Activated T-cell treated with anti-CD3 and anti-CD28 coated beads, Interleukin-2, amount 50 U/mL, for 24 hours (primary cell): ENCODE results near the gene MID1IP1.

Source experiments
- DNase-seq: peaks from one replicate; pipeline ENCODE4 v3.0.0-alpha.2; 2020
- H3K27ac Mint-ChIP-seq: 2 replicates; pipeline ENCODE4 v1.8.0; 2020; ENCODE audit warnings: mild to moderate bottlenecking, mixed read lengths
- H3K27me3 Mint-ChIP-seq: 2 replicates; pipeline ENCODE4 v1.8.0; 2020; ENCODE audit warnings: mixed read lengths
- H3K36me3 Mint-ChIP-seq: 2 replicates; pipeline ENCODE4 v1.8.0; 2020; ENCODE audit warnings: low read depth, mixed read lengths
- H3K4me1 Mint-ChIP-seq: 2 replicates; pipeline ENCODE4 v1.8.0; 2020; ENCODE audit warnings: low read depth, mixed read lengths
- H3K4me3 Mint-ChIP-seq: 2 replicates; pipeline ENCODE4 v1.8.0; 2020; ENCODE audit warnings: mild to moderate bottlenecking, moderate library complexity, mixed read lengths
- H3K9me3 Mint-ChIP-seq: 2 replicates; pipeline ENCODE4 v1.8.0; 2020; ENCODE audit warnings: mixed read lengths

The MID1IP1 gene

DNA sequence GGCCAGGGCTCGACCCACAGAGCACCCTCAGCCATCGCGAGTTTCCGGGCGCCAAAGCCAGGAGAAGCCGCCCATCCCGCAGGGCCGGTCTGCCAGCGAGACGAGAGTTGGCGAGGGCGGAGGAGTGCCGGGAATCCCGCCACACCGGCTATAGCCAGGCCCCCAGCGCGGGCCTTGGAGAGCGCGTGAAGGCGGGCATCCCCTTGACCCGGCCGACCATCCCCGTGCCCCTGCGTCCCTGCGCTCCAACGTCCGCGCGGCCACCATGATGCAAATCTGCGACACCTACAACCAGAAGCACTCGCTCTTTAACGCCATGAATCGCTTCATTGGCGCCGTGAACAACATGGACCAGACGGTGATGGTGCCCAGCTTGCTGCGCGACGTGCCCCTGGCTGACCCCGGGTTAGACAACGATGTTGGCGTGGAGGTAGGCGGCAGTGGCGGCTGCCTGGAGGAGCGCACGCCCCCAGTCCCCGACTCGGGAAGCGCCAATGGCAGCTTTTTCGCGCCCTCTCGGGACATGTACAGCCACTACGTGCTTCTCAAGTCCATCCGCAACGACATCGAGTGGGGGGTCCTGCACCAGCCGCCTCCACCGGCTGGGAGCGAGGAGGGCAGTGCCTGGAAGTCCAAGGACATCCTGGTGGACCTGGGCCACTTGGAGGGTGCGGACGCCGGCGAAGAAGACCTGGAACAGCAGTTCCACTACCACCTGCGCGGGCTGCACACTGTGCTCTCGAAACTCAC, 3.6 kb downstream of the MID1IP1 start:
- H3K27me3 Mint-ChIP-seq: peaks cover 15% of the 10 kb centered on the region
- DNase-seq: peak; percentile 66
- peaks cover 37% of the 10 kb centered on the region for H3K4me1 Mint-ChIP-seq
- peaks cover 59% of the 10 kb centered on the region for H3K36me3 Mint-ChIP-seq
- H3K9me3 Mint-ChIP-seq: no peaks in the 10 kb centered on the region
- peak overlapping the region; percentile 94 for H3K27ac Mint-ChIP-seq
- H3K4me3 Mint-ChIP-seq: peak overlapping the region; percentile 94

GRCh38 chrX:38805432-38806389, 4.5 kb downstream of the MID1IP1 start:
- Mint-ChIP-seq H3K27ac (peak overlapping the region; percentile 94), H3K36me3 (peaks cover 59% of the 10 kb centered on the region), H3K27me3 (peaks cover 11% of the 10 kb centered on the region), H3K4me1 (peaks cover 41% of the 10 kb centered on the region), H3K9me3 (no peaks in the 10 kb centered on the region), H3K4me3 (peak overlapping the region; percentile 94)
- DNase-seq: peak; percentile 79

DNA sequence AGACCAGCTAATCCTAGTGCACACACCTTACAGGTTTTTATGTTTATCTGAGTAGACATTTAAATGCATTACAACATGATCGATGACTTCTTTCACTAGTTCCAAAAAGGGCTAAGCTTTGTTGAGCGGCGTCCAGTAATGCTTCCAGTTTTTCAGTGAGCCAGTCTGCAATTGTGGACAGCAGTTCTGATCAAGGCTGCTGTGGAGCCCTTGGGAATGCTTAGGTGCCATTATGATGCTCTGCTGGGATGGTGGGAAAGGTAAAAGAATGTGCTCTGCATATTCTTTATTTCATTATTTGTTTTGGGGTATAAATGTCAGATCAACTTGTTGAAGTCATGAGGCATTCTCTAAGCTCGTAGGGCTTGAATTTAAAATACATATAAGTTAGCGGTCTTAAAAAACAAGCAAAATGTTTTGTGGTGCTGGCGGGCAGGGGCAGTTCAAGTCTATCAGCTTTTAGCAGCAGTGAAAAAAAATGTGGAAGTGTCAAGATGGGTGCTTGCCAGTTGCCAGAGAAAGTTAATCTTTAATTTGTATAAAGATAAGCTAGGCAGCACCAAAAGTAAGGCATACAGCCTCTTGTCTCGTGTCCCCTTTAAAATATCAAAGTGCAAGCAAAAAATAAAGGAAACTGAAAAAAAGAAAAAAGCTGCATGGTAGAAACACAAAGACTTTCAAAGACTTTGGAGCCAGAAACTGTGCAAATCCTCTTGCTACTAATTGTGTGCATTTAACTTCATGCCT, 5.8 kb downstream of the MID1IP1 start:
- Mint-ChIP-seq H3K27me3 (peaks cover 11% of the 10 kb centered on the region), H3K36me3 (peaks cover 51% of the 10 kb centered on the region), H3K4me3 (peak overlapping the region; percentile 94), H3K27ac (peak overlapping the region; percentile 84), H3K4me1 (peaks cover 45% of the 10 kb centered on the region), H3K9me3 (peaks cover 1% of the 10 kb centered on the region)
- no peak for DNase-seq

- Mint-ChIP-seq H3K4me1 (peaks cover 51% of the 10 kb centered on the region), H3K36me3 (peaks cover 46% of the 10 kb centered on the region), H3K27ac (peak overlapping the region; percentile 79), H3K9me3 (peaks cover 2% of the 10 kb centered on the region), H3K27me3 (peaks cover 7% of the 10 kb centered on the region), H3K4me3 (peak overlapping the region; percentile 94)
- no peak for DNase-seq
Measured at GRCh38 chrX:38807873-38808272, 6.6 kb downstream of the MID1IP1 start.

- DNase-seq: no peak
- H3K36me3 Mint-ChIP-seq: peaks cover 9% of the 10 kb centered on the region
- H3K4me1 Mint-ChIP-seq: peaks cover 57% of the 10 kb centered on the region
- H3K27ac Mint-ChIP-seq: peak overlapping the region; percentile 82
- peak overlapping the region; percentile 44 for H3K4me3 Mint-ChIP-seq
- H3K9me3 Mint-ChIP-seq: peaks cover 2% of the 10 kb centered on the region
- peaks cover 3% of the 10 kb centered on the region for H3K27me3 Mint-ChIP-seq
Measured at GRCh38 chrX:38811515-38812243, 10.4 kb downstream of the MID1IP1 start.

DNA sequence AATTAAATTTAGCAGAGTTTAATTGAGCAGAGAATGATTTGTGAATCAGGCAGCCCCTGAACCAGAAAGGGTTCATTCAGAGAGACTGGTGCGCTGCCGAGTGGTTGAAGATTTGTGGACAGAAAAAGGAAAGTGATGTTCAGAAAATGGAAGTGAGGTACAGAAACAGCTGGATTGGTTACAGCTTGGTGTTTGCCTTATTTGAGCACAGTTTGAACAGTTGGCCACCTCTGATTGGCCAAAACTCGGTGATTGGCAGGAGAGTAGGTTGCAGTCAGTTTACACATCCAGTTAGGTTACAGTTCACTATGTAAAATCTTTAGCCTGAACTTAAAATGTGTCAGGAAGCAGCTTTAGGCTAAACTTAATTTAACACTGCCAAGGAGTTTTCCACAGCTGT, 14.9 kb downstream of the MID1IP1 start:
- no peak for DNase-seq
- H3K27ac Mint-ChIP-seq: no peak overlapping the region
- H3K27me3 Mint-ChIP-seq: peaks cover 3% of the 10 kb centered on the region
- H3K9me3 Mint-ChIP-seq: peaks cover 2% of the 10 kb centered on the region
- H3K36me3 Mint-ChIP-seq: no peaks in the 10 kb centered on the region
- H3K4me3 Mint-ChIP-seq: no peak overlapping the region
- H3K4me1 Mint-ChIP-seq: peaks cover 23% of the 10 kb centered on the region

DNA sequence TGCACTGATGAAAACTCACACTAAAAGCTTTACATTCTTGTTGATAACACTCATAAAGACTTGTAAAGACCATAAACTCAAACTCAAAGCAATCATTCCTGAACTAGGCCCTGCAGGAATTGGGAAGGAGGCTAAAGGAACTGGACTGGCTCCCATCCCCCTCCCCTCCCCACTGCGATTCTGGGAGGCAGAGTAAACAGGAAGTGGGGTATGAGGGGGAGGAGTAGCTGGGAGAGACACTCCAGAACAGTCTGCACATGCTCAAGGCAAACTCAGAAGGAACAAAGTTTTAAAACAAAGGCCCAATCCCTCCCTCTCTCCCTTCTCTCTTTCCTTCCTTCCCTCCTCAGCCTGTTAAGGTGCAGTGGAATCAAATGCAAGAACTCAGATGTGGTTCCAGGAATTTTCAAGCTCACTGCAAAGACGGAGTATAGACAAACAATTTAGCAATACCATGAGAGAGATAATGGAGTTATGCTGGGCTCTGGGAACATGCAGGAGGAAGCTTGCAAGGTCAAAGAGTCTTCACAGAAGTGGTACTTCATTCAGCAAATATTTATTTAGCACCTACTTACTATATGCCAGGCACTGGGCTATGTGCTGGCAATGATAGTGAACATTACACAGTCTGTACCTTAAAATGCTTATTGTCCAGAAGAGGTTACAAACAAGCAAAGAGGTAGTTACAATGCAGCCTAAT, 15.9 kb downstream of the MID1IP1 start:
- H3K27me3 Mint-ChIP-seq: peaks cover 5% of the 10 kb centered on the region
- H3K27ac Mint-ChIP-seq: peak overlapping the region; percentile 42
- no peak for DNase-seq
- peaks cover 13% of the 10 kb centered on the region for H3K4me1 Mint-ChIP-seq
- H3K4me3 Mint-ChIP-seq: no peak overlapping the region
- H3K36me3 Mint-ChIP-seq: no peaks in the 10 kb centered on the region
- H3K9me3 Mint-ChIP-seq: no peaks in the 10 kb centered on the region

GRCh38 chrX:38819163-38819562, 17.9 kb downstream of the MID1IP1 start:
- no peaks in the 10 kb centered on the region for H3K36me3 Mint-ChIP-seq
- H3K27me3 Mint-ChIP-seq: peaks cover 5% of the 10 kb centered on the region
- DNase-seq: no peak
- peaks cover 3% of the 10 kb centered on the region for H3K4me1 Mint-ChIP-seq
- no peak overlapping the region for H3K4me3 Mint-ChIP-seq
- no peak overlapping the region for H3K27ac Mint-ChIP-seq
- no peaks in the 10 kb centered on the region for H3K9me3 Mint-ChIP-seq

DNA sequence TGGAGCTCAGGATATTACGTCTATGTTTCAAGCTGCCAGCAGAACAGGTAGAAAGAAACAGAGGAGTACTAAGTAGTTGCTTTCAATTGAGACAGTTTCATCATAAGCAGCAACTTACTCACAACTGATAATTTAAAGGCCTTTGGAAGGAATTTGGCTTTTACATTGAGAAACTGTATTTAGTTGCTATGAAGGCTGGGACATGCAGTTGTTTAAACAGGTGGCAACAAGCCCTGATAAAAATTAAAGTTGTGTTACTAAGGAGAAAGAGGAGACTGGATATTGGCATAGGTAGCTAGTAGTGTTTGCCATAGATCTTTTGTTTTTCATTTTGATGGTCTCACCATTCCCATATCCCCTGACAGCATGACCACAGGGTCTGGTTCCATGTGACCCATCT, 18.4 kb downstream of the MID1IP1 start:
- Mint-ChIP-seq H3K36me3 (no peaks in the 10 kb centered on the region), H3K4me1 (peaks cover under 1% of the 10 kb centered on the region), H3K4me3 (no peak overlapping the region), H3K27me3 (peaks cover 5% of the 10 kb centered on the region), H3K27ac (no peak overlapping the region), H3K9me3 (no peaks in the 10 kb centered on the region)
- no peak for DNase-seq

GRCh38 chrX:38820751-38821150, 19.5 kb downstream of the MID1IP1 start:
- Mint-ChIP-seq H3K27me3 (peaks cover 3% of the 10 kb centered on the region), H3K4me1 (no peaks in the 10 kb centered on the region), H3K27ac (no peak overlapping the region), H3K36me3 (no peaks in the 10 kb centered on the region), H3K9me3 (no peaks in the 10 kb centered on the region), H3K4me3 (no peak overlapping the region)
- DNase-seq: no peak

DNA sequence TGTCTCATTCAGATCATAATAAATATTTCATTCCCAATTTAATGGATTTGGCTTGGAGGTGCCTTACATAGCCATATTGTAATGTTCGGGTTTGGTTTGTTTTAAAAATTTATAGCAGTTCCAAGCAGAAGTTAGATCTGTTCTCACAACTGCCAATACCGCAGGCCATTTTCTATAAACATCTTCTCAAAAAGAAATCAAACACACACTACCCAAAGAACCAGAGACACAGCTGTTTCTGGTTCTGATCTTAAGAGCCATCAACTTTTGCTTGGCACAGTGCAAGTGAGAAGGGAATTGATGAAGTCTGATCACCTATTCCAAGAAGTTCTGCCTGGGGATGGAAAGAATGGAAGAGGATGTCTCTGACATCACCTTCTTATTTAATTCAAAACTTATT, 22.9 kb downstream of the MID1IP1 start:
- peaks cover 17% of the 10 kb centered on the region for H3K27me3 Mint-ChIP-seq
- no peak for DNase-seq
- no peak overlapping the region for H3K27ac Mint-ChIP-seq
- H3K36me3 Mint-ChIP-seq: no peaks in the 10 kb centered on the region
- no peaks in the 10 kb centered on the region for H3K4me1 Mint-ChIP-seq
- H3K4me3 Mint-ChIP-seq: no peak overlapping the region
- no peaks in the 10 kb centered on the region for H3K9me3 Mint-ChIP-seq

DNA sequence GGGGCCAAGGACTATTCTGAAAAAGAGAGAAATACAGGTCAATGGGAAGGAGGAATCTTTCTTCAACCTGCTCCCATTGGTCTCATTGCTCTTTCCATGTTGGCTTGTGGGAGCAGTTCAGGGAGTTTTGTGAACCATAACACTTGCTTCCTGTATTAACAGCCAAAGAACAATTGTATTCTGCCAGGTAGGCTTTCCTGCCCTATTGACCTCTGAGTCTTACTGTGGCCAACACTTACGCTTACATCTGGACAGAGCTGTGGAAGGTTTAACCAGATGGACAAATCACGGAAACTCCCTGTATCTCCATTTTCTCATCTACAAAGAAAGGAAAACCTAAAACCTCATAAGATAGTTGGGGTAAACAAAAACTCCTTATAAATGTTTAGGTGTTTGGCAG, 30.7 kb downstream of the MID1IP1 start:
- H3K4me3 Mint-ChIP-seq: no peak overlapping the region
- H3K4me1 Mint-ChIP-seq: peaks cover 2% of the 10 kb centered on the region
- DNase-seq: no peak
- H3K27me3 Mint-ChIP-seq: peaks cover 15% of the 10 kb centered on the region
- no peak overlapping the region for H3K27ac Mint-ChIP-seq
- no peaks in the 10 kb centered on the region for H3K9me3 Mint-ChIP-seq
- H3K36me3 Mint-ChIP-seq: no peaks in the 10 kb centered on the region

GRCh38 chrX:38837389-38837788, 36.1 kb downstream of the MID1IP1 start:
- Mint-ChIP-seq H3K9me3 (no peaks in the 10 kb centered on the region), H3K36me3 (no peaks in the 10 kb centered on the region), H3K4me3 (no peak overlapping the region), H3K27ac (no peak overlapping the region), H3K27me3 (peaks cover 20% of the 10 kb centered on the region), H3K4me1 (peaks cover 2% of the 10 kb centered on the region)
- no peak for DNase-seq
